ENCODE results near the gene EFHC1. TPM values are rescaled to one million over a fixed set of nuclear protein-coding genes. Genes with fewer than 3 reads are reported as not detected.

The EFHC1 gene
- total and polyA plus RNA-seq, 4 donors, result 3.3 to 11.3 (median 6.9) TPM

- no peaks in the 10 kb centered on the region for H3K9me3 ChIP-seq (ENCODE audit: control insufficient read depth in 4 of 4, low read length in 3 of 4)
- peaks cover 2 to 12% (median 5%) of the 10 kb centered on the region in 4 donors for H3K36me3 ChIP-seq (ENCODE audit: control insufficient read depth in 4 of 4, insufficient read depth in 3 of 4, low read depth in 1 of 4, low read length in 3 of 4)
- no peak overlapping the region for H3K4me3 ChIP-seq (ENCODE audit: low read depth in 1 of 3, low read length in 3 of 3)
- DNase-seq (ENCODE audit: low spot score), result no peak
- H3K27ac ChIP-seq (ENCODE audit: low read depth in 1 of 2, low read length in 2 of 2), result no peak overlapping the region
- 78% methylated on average over 7 of the region's 7 CpGs for WGBS
- peaks cover 5 to 26% (median 13%) of the 10 kb centered on the region in 4 donors for H3K4me1 ChIP-seq (ENCODE audit: control insufficient read depth in 4 of 4, insufficient read depth in 4 of 4, low read length in 3 of 4)
- no peak for TF ChIP-seq RAD21 (IDR thresholded peaks at IDR 0.05)
- no peak for TF ChIP-seq NR2F2 (IDR thresholded peaks at IDR 0.05)
- no peak for TF ChIP-seq FOXA1 (IDR thresholded peaks at IDR 0.05)
- no peak for TF ChIP-seq EGR1 (IDR thresholded peaks at IDR 0.05; ENCODE audit: low read depth in 2 of 2)
- TF ChIP-seq HNF4A (conservative IDR thresholded peaks at IDR 0.05), result no peak
- no peak for TF ChIP-seq SP1 (IDR thresholded peaks at IDR 0.05)
- TF ChIP-seq, protein P1, sequence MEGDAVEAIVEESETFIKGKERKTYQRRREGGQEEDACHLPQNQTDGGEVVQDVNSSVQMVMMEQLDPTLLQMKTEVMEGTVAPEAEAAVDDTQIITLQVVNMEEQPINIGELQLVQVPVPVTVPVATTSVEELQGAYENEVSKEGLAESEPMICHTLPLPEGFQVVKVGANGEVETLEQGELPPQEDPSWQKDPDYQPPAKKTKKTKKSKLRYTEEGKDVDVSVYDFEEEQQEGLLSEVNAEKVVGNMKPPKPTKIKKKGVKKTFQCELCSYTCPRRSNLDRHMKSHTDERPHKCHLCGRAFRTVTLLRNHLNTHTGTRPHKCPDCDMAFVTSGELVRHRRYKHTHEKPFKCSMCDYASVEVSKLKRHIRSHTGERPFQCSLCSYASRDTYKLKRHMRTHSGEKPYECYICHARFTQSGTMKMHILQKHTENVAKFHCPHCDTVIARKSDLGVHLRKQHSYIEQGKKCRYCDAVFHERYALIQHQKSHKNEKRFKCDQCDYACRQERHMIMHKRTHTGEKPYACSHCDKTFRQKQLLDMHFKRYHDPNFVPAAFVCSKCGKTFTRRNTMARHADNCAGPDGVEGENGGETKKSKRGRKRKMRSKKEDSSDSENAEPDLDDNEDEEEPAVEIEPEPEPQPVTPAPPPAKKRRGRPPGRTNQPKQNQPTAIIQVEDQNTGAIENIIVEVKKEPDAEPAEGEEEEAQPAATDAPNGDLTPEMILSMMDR (IDR thresholded peaks at IDR 0.05; ENCODE audit: low read depth, low read length, missing input control), result no peak
- no peak for TF ChIP-seq RXRA (IDR thresholded peaks at IDR 0.05)
- TF ChIP-seq, protein P2, sequence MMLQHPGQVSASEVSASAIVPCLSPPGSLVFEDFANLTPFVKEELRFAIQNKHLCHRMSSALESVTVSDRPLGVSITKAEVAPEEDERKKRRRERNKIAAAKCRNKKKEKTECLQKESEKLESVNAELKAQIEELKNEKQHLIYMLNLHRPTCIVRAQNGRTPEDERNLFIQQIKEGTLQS (IDR thresholded peaks at IDR 0.05), result no peak
- TF ChIP-seq, protein P3, sequence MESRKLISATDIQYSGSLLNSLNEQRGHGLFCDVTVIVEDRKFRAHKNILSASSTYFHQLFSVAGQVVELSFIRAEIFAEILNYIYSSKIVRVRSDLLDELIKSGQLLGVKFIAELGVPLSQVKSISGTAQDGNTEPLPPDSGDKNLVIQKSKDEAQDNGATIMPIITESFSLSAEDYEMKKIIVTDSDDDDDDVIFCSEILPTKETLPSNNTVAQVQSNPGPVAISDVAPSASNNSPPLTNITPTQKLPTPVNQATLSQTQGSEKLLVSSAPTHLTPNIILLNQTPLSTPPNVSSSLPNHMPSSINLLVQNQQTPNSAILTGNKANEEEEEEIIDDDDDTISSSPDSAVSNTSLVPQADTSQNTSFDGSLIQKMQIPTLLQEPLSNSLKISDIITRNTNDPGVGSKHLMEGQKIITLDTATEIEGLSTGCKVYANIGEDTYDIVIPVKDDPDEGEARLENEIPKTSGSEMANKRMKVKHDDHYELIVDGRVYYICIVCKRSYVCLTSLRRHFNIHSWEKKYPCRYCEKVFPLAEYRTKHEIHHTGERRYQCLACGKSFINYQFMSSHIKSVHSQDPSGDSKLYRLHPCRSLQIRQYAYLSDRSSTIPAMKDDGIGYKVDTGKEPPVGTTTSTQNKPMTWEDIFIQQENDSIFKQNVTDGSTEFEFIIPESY (IDR thresholded peaks at IDR 0.05), result no peak
- no peak overlapping the region for H3K9ac ChIP-seq (ENCODE audit: low read depth in 1 of 2, low read length in 2 of 2)
- H3K27me3 ChIP-seq (ENCODE audit: control insufficient read depth in 4 of 4, insufficient read depth in 4 of 4, low read length in 3 of 4), result no peaks in the 10 kb centered on the region
Measured at GRCh38 chr6:52514514-52514913, 94.4 kb downstream of the EFHC1 start.

- TF ChIP-seq MAX (IDR thresholded peaks at IDR 0.05) (no peak), YY1 (IDR thresholded peaks at IDR 0.05) (no peak), FOXA2 (IDR thresholded peaks at IDR 0.05) (no peak), HNF4G (IDR thresholded peaks at IDR 0.05) (no peak)
- TF ChIP-seq, protein P3 (IDR thresholded peaks at IDR 0.05), result no peak
- no peak overlapping the region for H3K9ac ChIP-seq (ENCODE audit: low read depth in 1 of 2, low read length in 2 of 2)
- DNase-seq (ENCODE audit: low spot score), result no peak
- WGBS, result 85% methylated on average over 2 of the region's 2 CpGs
- peaks cover 5 to 33% (median 13%) of the 10 kb centered on the region in 4 donors for H3K4me1 ChIP-seq (ENCODE audit: control insufficient read depth in 4 of 4, insufficient read depth in 4 of 4, low read length in 3 of 4)
- no peaks in the 10 kb centered on the region for H3K9me3 ChIP-seq (ENCODE audit: control insufficient read depth in 4 of 4, low read length in 3 of 4)
- no peak overlapping the region for H3K27ac ChIP-seq (ENCODE audit: low read depth in 1 of 2, low read length in 2 of 2)
- peaks cover 2 to 11% (median 3%) of the 10 kb centered on the region in 4 donors for H3K36me3 ChIP-seq (ENCODE audit: control insufficient read depth in 4 of 4, insufficient read depth in 3 of 4, low read depth in 1 of 4, low read length in 3 of 4)
- no peak overlapping the region for H3K4me3 ChIP-seq (ENCODE audit: low read depth in 1 of 3, low read length in 3 of 3)
- no peaks in the 10 kb centered on the region for H3K27me3 ChIP-seq (ENCODE audit: control insufficient read depth in 4 of 4, insufficient read depth in 4 of 4, low read length in 3 of 4)
Measured at GRCh38 chr6:52515219-52515960, 95.2 kb downstream of the EFHC1 start.
